ENCODE data around the gene SHROOM3. TPM values are rescaled to one million over a fixed set of nuclear protein-coding genes. Genes with fewer than 3 reads are reported as not detected.

The SHROOM3 gene
- total RNA-seq, 1 donor = 18.0 TPM

DNA sequence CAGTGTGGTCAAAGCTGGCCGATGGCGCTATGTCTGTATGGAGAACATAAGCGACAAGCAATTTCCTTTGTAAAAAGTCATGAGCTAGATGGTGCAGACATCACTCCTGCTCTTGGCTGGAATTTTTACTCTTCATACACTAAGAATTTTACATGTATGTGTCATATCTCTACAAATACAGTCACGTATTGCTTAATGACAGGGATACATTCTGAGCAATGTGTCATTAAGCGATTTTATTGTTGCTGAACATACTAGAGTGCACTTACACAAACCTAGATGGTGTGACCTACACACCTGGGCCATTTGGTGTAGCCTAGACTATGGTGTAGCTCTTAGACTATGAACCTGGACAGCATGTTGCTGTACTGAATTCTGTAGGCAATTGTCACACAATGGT is 277.5 kb downstream of the SHROOM3 start:
- no peak for DNase-seq (ENCODE audit: low read depth)
- TF ChIP-seq, protein P1, sequence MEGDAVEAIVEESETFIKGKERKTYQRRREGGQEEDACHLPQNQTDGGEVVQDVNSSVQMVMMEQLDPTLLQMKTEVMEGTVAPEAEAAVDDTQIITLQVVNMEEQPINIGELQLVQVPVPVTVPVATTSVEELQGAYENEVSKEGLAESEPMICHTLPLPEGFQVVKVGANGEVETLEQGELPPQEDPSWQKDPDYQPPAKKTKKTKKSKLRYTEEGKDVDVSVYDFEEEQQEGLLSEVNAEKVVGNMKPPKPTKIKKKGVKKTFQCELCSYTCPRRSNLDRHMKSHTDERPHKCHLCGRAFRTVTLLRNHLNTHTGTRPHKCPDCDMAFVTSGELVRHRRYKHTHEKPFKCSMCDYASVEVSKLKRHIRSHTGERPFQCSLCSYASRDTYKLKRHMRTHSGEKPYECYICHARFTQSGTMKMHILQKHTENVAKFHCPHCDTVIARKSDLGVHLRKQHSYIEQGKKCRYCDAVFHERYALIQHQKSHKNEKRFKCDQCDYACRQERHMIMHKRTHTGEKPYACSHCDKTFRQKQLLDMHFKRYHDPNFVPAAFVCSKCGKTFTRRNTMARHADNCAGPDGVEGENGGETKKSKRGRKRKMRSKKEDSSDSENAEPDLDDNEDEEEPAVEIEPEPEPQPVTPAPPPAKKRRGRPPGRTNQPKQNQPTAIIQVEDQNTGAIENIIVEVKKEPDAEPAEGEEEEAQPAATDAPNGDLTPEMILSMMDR (IDR thresholded peaks at IDR 0.05; ENCODE audit: insufficient read depth, low read length) = no peak
- no peak overlapping the region for H3K4me3 ChIP-seq (ENCODE audit: low read depth, low read length)

DNA sequence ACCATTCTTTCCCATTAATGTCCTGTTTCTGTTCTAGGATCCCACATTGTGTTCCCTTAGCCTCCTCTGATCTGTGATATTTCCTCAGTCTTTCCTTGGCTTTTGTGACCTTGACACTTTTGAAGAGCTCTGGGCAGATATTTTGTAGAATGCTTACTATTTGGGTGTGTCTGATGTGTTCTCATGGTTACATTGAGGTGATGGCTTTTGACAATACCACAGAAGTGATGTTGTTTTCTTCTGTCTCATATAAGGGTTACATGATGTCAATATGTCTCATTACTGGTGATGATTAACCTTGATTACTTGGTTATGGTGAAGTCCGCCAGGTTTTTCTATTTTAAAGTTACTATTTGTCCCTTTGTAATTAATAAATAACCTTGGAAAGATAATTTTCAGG is 279.2 kb downstream of the SHROOM3 start:
- DNase-seq (ENCODE audit: low read depth) = no peak
- H3K4me3 ChIP-seq (ENCODE audit: low read depth, low read length) = no peak overlapping the region
- TF ChIP-seq, protein P1 (IDR thresholded peaks at IDR 0.05; ENCODE audit: insufficient read depth, low read length) = no peak

DNA sequence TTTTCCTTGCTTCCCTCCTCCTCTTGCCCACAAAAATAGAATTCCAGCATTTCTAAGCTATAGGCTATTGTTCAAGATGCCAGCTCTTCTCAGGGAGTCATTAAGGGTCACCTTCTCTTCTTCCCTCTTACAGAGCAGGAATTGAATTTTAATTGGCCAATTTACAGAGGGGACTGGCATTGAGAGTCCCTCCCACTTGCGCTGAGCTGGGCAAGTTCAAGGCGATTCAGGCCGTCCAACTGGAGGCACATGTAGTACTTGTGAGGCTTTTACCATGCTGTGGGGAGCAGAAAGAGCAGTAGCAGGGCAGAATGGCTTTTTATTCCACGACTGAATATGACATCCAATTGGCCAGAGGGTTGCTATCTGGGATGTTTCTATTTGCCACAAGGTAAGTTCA is 281.0 kb downstream of the SHROOM3 start:
- TF ChIP-seq, protein P1 (IDR thresholded peaks at IDR 0.05; ENCODE audit: insufficient read depth, low read length) = no peak
- DNase-seq (ENCODE audit: low read depth) = no peak
- no peak overlapping the region for H3K4me3 ChIP-seq (ENCODE audit: low read depth, low read length)

DNA sequence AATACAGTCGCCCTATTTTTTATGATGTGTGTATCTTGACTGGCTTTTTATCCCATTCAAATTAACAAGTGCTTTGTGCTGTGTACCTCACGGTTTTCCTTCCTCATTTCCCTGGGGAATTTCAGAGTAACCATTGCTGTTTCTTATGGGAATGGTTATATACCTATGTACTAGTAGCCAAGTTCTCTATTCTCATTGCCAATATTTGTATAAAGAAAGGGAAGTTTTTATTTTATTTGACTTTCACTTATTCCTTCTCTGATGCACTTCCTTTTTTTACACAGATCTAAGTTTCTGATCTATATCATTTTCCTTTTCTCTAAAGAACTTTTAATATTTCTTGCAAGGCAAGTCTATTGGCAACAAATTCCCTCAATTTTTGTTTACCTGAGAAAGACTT is 281.6 kb downstream of the SHROOM3 start:
- no peak overlapping the region for H3K4me3 ChIP-seq (ENCODE audit: low read depth, low read length)
- TF ChIP-seq, protein P1 (IDR thresholded peaks at IDR 0.05; ENCODE audit: insufficient read depth, low read length) = no peak
- no peak for DNase-seq (ENCODE audit: low read depth)

DNA sequence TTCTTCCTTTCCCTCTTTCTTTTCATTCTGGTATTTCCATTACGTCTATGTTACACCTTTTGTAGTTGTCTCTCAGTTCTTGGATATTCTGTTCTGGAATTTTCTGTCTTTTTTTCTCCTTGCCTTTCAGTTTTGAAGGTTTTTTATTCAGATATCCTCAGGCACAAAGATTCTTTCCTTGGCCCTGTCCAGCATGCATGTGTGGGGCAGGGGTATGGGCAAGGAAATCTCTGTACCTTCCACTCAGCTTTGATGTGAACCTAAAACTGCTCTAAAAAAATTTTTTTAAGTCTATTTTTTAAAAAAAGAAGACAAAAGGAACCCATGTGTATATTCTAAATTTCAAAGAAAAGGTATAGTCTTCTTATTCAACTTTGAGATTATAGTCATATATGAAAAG is 282.4 kb downstream of the SHROOM3 start:
- TF ChIP-seq, protein P1 (IDR thresholded peaks at IDR 0.05; ENCODE audit: insufficient read depth, low read length) = no peak
- DNase-seq (ENCODE audit: low read depth) = no peak
- H3K4me3 ChIP-seq (ENCODE audit: low read depth, low read length) = no peak overlapping the region

DNA sequence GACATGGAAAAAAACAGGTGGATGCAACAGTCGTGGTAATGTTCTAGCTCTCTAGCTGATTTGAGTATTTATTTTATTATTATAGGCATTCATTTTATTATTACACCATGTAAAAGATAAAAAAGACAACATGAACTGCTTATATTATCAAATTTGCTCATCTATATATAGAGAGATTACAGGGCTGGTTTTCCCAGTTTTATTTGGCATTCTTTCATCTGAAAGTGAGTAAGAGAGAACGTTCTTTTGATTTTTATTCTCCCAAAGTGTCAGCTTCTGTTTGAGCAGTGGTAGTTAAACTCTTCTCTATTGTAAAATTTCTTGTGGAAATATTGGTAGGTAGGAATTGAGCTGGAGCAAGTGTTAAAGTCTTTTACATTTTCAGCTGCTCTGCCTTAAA is 283.0 kb downstream of the SHROOM3 start:
- TF ChIP-seq, protein P1 (IDR thresholded peaks at IDR 0.05; ENCODE audit: insufficient read depth, low read length) = no peak
- no peak overlapping the region for H3K4me3 ChIP-seq (ENCODE audit: low read depth, low read length)
- DNase-seq (ENCODE audit: low read depth) = no peak

DNA sequence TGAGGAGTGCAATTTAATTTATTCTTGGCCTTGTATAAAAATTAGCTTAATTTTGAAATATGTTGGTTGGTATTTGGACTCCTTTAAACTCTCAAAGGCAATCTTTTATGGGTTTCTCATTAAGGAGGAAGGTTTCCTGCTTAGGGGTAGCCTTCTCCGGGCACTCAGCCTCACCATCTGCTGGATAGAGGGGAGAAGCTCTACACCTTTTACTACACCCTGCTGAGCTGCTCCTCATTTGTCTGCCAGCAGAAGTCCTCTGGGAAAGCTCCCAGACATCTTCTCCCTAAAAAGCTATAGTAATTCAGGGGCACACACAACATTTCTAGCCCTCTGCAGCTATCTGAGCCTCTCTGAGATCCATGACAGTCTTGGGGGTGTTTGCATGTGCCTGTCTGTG is 283.8 kb downstream of the SHROOM3 start:
- DNase-seq (ENCODE audit: low read depth) = no peak
- H3K4me3 ChIP-seq (ENCODE audit: low read depth, low read length) = no peak overlapping the region
- TF ChIP-seq, protein P1 (IDR thresholded peaks at IDR 0.05; ENCODE audit: insufficient read depth, low read length) = no peak
